Lower leg skin (tissue), 4 donors: Measurements from ENCODE around the gene GPAT3. TPM values are rescaled to one million over a fixed set of nuclear protein-coding genes. Genes with fewer than 3 reads are reported as not detected.
"Not testable (repeated sequence)": the region's sequence is repeated elsewhere in the genome, so short reads cannot be mapped to it uniquely, and the experiment has no call there.

Source experiments
- DNase-seq, 2 donors: peaks; one replicate each; pipeline ENCODE4 v3.0.0-alpha.2; 2019; ENCODE audit warnings: low spot score in 2 of 2
- H3K4me3 ChIP-seq: fragments of 200-600 bp; sonication (generic); 2 replicates; pipeline ENCODE4 v1.5.1; 2017; ENCODE audit warnings: mild to moderate bottlenecking, low read depth; ENCODE audit not compliant: poor library complexity, severe bottlenecking
- CTCF ChIP-seq, 3 donors: fragments of 450-650 bp; IDR thresholded peaks; one replicate each; pipeline ENCODE4 v1.5.1; 2016; ENCODE audit warnings: antibody characterized with exemption in 3 of 3, mild to moderate bottlenecking in 3 of 3, moderate library complexity in 2 of 3
- POLR2A ChIP-seq, 2 donors: fragments of 450-650 bp; IDR thresholded peaks; one replicate each; pipeline ENCODE4 v1.6.1; 2016 to 2017; ENCODE audit warnings: antibody characterized with exemption in 2 of 2, mild to moderate bottlenecking in 1 of 2, moderate library complexity in 1 of 2
- WGBS, 2 donors: methylation state at CpG; one replicate each; pipeline ENCODE4 v1.1.5; 2018; 5-methylcytosine and 5-hydroxymethylcytosine counted together
- intact Hi-C: fragments of 100-400 bp; cut with DNase I; formaldehyde crosslinking; loops from one replicate; pipeline ENCODE4 v1.15.0; 2023; ENCODE audit warnings: low total_unique reads
- total RNA-seq, 4 donors: library from RNA; depleted of rRNA; stranded (reverse); fragments of >200 nt; gene quantifications; one replicate each; pipeline ENCODE4 v1.1.0, GENCODE V29; 2016

Gene GPAT3
- 1 to 10 TPM; 4.0 to 8.5 (median 6.4) TPM for total RNA-seq

DNA sequence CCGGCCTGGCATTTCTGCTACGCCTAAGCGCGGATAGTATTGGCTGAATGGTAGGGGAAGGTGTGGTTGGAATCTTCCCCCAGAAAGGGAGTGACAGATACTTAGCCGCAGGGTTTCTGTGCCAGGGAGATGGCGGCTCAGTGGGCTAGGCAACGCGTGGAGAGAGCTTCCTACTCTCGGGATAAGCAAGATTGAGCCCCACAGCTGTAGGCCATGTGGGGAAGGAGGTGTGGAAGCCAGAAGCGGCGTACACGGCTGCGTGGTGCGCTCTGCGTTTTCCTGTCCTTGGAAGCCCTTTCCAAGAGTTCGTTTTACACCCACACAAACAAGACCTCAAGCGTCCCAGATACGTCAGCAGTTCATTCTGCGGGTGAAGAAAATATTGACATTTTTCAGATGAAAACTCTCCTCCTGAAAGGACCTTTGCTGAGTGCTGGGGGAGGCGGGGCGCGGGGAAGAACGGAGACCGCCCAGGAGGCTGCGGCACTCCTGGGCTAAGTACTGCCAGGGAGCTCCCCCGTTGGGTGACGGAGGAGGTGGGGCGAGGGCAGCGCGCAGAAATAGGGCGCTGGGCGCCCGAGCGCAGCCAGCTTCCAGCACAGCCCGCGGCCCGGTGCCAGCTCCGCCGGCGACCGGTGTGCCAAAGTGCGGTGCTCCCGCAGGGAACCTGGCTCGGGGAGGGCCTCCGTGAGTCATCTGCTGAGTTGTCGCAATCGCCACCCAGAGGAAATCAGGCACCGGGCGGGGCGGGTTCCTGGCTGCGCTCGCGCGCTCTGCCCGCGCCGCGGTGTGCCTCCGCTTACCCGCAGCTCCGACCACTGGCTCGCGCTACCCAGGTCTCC is at the start of gene GPAT3:
Gene GPAT3, plus strand, starts transcription at position 589 of the 842 bp plus-strand sequence. CDS start 515 bp downstream, outside the sequence.
- 0% methylated on average over 47 to 59 of the region's 63 CpGs for WGBS, 2 donors
- peak; percentile 67 to 96 for DNase-seq
- H3K4me3 ChIP-seq, result peak within 1 kb of the TSS; percentile 57
- TF ChIP-seq POLR2A (IDR thresholded peaks at IDR 0.05) (no peak), CTCF (IDR thresholded peaks at IDR 0.05) (no peak)
- intact Hi-C loops, result no loop called here

- no peak for DNase-seq
- TF ChIP-seq POLR2A (IDR thresholded peaks at IDR 0.05) (no peak), CTCF (IDR thresholded peaks at IDR 0.05) (no peak)
- intact Hi-C loops, result no loop called here
- no peak overlapping the region for H3K4me3 ChIP-seq
- 81 to 85% methylated on average over 3 of the region's 3 CpGs for WGBS, 2 donors
Measured at GRCh38 chr4:83486457-83487129, 49.3 kb upstream of the GPAT3 start.

DNA sequence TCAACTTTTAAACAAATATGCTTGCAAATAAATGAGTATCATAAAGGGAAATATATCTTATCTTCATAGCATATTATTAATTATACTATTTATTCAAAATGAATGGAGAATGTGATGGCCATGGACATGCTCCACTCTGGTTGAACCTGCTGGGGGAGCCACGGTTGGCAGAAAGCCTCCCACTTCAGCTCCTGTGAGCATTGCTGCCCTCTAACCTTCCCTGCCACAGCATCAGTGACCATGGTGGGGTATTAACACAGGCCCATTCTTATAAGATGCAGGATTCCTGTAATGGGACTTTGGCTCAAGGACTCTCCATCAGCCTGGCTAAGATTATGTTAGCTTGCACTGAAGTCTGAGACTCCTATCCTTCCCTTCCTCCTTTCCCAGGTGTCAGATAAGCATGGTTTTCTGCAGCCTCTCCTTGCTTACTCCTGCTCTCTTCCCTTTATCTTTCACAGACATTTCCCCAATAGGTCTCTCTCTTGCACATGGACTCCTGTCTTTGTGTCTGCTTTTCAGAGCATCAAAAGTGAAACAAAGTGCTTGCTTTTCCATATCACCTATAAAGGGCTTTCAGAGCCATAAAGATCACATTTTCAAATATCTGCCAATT is 46.1 kb upstream of the GPAT3 start:
- WGBS, 2 donors, result 25 to 30% methylated on average over 1 of the region's 1 CpG
- TF ChIP-seq CTCF (IDR thresholded peaks at IDR 0.05) (no peak), POLR2A (IDR thresholded peaks at IDR 0.05) (no peak)
- H3K4me3 ChIP-seq, result no peak overlapping the region
- intact Hi-C loops, result no loop called here
- DNase-seq, result no peak

GRCh38 chr4:83490876-83491450 is 44.9 kb upstream of the GPAT3 start:
- no peak for DNase-seq
- 6 to 10% methylated on average over 1 of the region's 1 CpG for WGBS, 2 donors
- H3K4me3 ChIP-seq, result no peak overlapping the region
- TF ChIP-seq POLR2A (IDR thresholded peaks at IDR 0.05) (no peak), CTCF (IDR thresholded peaks at IDR 0.05) (no peak)
- intact Hi-C loops, result no loop called here

- intact Hi-C loops, H3K4me3 ChIP-seq, DNase-seq: not testable (repeated sequence)
- WGBS, 2 donors, result 90 to 91% methylated on average over 8 of the region's 8 CpGs
Measured at GRCh38 chr4:83496085-83496917, 39.6 kb upstream of the GPAT3 start.
